Retinal pigment epithelial cell (primary cell): Measurements from ENCODE around the gene NTMT2.
A peak's percentile ranks its signal among the peaks of the same experiment; 100 is the strongest.

Experiments used
- DNase-seq: peaks from one replicate; pipeline ENCODE4 v3.0.0-alpha.2; 2010; ENCODE audit warnings: low read depth
- H3K4me3 ChIP-seq: 2 replicates; pipeline ENCODE4 v1.5.1; 2011; ENCODE audit warnings: mild to moderate bottlenecking, low read length, control low read depth, moderate library complexity
- TF ChIP-seq, protein P1 (sequence below): conservative IDR thresholded peaks from 2 replicates; pipeline ENCODE4 v1.5.1; 2011; ENCODE audit warnings: low read depth, low read length, control low read depth, inconsistent platforms

The NTMT2 gene

DNA sequence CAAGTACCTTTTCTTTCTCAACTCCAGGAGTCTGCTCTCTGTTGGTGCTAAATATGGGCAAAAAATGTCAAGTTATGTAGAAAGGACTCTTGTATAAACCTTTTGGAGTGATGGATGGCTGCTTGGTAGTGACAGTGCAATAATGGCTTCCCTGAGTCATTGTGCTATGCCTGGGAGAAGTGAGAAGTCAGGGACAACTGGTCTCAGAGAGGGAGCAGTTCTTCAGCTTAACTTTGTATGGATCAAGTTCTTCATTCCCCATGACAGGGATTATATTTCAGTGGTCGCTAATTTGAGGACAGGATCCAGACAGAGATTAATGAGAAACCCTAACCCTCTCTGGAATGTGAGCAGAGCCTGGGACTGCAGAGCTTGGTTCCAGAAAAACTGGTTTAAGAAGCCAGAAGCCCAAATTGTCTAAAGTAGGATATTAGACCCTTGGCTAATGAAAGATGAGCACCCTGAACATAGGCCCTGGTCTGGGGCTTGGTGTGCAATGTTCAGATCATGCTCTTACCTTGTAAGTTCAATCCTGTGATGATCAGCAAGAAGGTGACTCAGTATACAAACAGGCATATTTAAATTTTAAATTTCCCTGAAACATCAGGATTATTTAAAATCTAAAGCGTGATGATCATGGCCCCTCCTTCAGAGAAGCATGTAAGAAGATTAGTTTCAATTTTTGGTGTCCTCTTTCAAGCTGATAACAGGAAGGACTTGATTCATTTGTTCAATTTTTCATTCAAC, 50.9 kb downstream of the NTMT2 start:
- DNase-seq: peak; percentile 49
- no peak overlapping the region for H3K4me3 ChIP-seq
- TF ChIP-seq, protein P1, sequence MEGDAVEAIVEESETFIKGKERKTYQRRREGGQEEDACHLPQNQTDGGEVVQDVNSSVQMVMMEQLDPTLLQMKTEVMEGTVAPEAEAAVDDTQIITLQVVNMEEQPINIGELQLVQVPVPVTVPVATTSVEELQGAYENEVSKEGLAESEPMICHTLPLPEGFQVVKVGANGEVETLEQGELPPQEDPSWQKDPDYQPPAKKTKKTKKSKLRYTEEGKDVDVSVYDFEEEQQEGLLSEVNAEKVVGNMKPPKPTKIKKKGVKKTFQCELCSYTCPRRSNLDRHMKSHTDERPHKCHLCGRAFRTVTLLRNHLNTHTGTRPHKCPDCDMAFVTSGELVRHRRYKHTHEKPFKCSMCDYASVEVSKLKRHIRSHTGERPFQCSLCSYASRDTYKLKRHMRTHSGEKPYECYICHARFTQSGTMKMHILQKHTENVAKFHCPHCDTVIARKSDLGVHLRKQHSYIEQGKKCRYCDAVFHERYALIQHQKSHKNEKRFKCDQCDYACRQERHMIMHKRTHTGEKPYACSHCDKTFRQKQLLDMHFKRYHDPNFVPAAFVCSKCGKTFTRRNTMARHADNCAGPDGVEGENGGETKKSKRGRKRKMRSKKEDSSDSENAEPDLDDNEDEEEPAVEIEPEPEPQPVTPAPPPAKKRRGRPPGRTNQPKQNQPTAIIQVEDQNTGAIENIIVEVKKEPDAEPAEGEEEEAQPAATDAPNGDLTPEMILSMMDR: no peak

DNA sequence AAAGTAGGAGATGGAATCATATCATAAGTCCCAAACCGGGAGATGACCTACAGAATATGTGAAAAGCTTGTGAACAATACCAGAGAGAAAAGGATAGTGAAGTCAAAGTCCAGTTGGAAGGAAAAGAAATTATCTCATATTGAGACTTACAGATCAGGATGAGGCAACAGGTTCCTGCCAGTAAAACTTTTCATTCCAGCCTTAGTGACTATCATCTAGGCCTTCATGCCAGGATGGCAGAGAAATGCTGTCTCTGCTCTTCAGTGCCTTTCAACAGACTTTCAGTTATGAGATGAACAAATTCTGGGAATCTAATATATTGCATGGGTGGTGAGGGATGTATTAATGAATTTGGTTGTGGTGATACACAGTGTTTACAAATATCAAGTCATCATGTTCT, 52.3 kb downstream of the NTMT2 start:
- TF ChIP-seq, protein P1: no peak
- H3K4me3 ChIP-seq: no peak overlapping the region
- DNase-seq: no peak

DNA sequence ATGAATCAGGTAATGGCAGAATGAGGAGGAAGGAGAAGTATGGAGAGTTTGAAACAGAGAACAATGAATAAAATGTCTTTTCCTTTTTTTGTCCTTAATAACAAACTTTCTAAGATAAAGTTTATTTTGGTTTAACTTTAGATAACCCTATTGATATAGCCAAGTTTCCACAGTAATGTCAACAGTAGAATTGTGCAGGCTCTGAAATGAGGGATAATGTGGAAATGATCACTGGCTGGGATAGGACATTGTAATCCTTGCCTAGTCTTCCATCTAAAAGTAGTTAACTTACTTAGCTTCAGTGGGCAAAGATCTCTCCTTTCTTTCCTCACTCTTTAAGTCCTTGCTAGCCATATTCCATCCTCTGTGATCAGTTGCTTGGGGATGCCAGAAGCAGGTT, 52.8 kb downstream of the NTMT2 start:
- H3K4me3 ChIP-seq: no peak overlapping the region
- TF ChIP-seq, protein P1: no peak
- DNase-seq: no peak

DNA sequence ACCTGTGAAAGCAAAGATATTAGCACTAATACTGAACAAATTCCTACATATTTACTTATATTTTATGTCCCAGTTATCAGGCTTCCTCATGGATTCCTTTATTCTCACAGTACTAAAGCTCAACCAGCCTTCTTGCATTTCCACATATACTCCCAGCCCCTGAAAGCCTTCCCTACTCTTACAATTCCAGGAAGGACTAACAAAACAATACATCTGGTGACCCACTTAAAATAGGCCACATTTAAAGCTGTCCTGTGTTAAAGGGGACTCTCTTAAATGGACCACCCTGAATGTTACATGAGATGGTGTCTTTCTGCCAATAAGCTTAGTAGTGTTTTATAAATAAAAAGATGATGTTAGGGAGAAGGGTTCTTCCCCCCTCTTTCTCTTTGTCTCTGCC, 54.4 kb downstream of the NTMT2 start:
- no peak for DNase-seq
- no peak overlapping the region for H3K4me3 ChIP-seq
- TF ChIP-seq, protein P1: no peak

DNA sequence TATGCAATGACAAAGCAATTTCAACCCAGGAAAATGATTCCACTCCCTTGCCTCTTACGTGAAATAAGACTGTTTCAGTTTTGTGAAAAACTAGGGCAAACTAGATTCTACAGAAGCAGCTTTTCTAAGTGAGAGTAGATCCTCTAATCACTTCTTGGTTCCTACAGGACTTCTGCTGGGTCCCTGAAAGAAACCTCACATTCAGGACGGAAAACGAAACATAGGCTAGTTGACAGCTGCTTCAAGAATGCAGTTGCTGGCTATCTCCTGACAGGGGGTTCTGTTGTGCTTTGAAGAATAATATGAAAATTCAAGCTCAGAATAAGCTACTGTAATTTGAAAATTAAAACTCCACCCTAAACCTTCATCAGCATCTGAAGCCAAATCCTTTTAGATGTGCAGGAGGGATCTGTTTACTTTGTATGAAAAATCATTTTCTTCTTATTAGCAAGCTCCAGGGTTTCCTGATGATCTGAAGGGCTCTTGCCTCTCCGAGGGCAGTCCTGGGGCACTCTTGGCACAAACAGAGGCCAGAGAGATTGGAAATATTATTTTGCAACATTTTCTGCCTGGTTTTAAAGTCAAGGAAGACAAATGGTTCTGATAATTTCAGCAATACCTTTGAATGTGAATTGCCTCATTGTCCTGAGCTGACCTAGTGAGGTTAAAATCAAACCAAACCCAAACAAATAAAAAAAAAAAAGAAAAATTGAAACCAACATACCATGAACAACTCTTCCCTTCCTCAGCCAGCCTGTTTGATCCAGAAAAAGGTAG, 55.0 kb downstream of the NTMT2 start:
- TF ChIP-seq, protein P1: peak; percentile 31
- DNase-seq: no peak
- no peak overlapping the region for H3K4me3 ChIP-seq

DNA sequence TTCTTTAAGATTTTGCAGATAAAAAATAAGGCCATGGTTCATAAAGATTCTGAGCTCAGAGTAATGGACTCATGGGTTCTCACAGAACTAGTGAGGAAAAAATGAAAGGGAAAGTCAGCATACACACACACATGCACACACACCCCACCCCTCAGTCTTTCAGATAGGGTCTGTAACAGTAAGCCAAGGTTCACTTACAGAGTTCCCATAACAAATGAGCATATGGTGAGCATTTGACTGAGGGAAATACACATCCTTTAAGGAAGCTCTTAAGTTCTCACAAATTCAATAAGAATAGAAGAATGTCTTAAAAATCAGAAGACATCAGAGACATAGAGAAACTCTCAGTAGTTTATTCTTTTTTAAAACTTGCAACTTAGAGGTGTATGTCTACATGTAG, 57.9 kb downstream of the NTMT2 start:
- no peak for DNase-seq

More for the DNA sequence above, 57.9 kb downstream of the NTMT2 start:
- H3K4me3 ChIP-seq: no peak overlapping the region
- TF ChIP-seq, protein P1: no peak
